Upper lobe of left lung (tissue), 6 donors: ENCODE data around the gene OGFOD1. TPM values are rescaled to one million over a fixed set of nuclear protein-coding genes. Genes with fewer than 3 reads are reported as not detected.

Experiments used
- ATAC-seq, 2 donors: fragments of 200-7000 bp; cut with Tn5 transposase; one replicate each; pipeline ENCODE4 v1.9.1; 2022; ENCODE audit warnings: mild to moderate bottlenecking in 2 of 2, moderate library complexity in 2 of 2; ENCODE audit not compliant: low FRiP score in 2 of 2
- DNase-seq, 2 donors: peaks; one replicate each; pipeline ENCODE4 v3.0.0-alpha.2; 2019 to 2020
- H3K27ac ChIP-seq, 4 donors: fragments of 200-600 bp; sonication (generic); one replicate each; pipeline ENCODE4 v1.5.1; 2016 to 2019
- H3K27me3 ChIP-seq, 4 donors: fragments of 200-600 bp; sonication (generic); one replicate each; pipeline ENCODE4 v1.5.1; 2017 to 2019
- H3K36me3 ChIP-seq, 4 donors: fragments of 200-600 bp; sonication (generic); one replicate each; pipeline ENCODE4 v1.5.1; 2016 to 2019
- H3K4me1 ChIP-seq, 4 donors: fragments of 200-600 bp; sonication (generic); one replicate each; pipeline ENCODE4 v1.5.1; 2018 to 2019
- H3K4me3 ChIP-seq, 4 donors: fragments of 200-600 bp; sonication (generic); one replicate each; pipeline ENCODE4 v1.5.1; 2017 to 2019; ENCODE audit warnings: mild to moderate bottlenecking in 2 of 4, moderate library complexity in 1 of 4
- H3K9me3 ChIP-seq, 4 donors: fragments of 200-600 bp; sonication (generic); one replicate each; pipeline ENCODE4 v1.5.1; 2018 to 2019
- EP300 ChIP-seq, 4 donors: sonication (generic); formaldehyde crosslinking; IDR thresholded peaks; one replicate each; pipeline ENCODE4 v1.5.1; 2017; ENCODE audit warnings: antibody characterized with exemption in 4 of 4, control low read depth in 2 of 4
- POLR2A ChIP-seq, 4 donors: fragments of 450-650 bp; IDR thresholded peaks; one replicate each; pipeline ENCODE4 v1.5.1; 2016 to 2017; ENCODE audit warnings: antibody characterized with exemption in 4 of 4, mild to moderate bottlenecking in 2 of 4
- POLR2AphosphoS5 ChIP-seq, 2 donors: sonication (generic); formaldehyde crosslinking; IDR thresholded peaks; one replicate each; pipeline ENCODE4 v1.5.1; 2017; ENCODE audit warnings: antibody characterized with exemption in 2 of 2
- WGBS, 2 donors: methylation state at CpG; one replicate each; pipeline ENCODE4 v1.1.5; 2017 to 2018; 5-methylcytosine and 5-hydroxymethylcytosine counted together
- total RNA-seq, 6 donors: library from RNA; depleted of rRNA in 4 of 6; stranded (reverse); fragments of >200 nt in 4 of 6; gene quantifications; one replicate each; pipeline versions ENCODE4 v1.1.0 to v1.2.1, GENCODE V29; 2016 to 2021
- TF ChIP-seq, protein P1 (sequence below), 6 experiments: fragments of 450-650 bp in 4 of 6; fragments of 200-600 bp in 2 of 6; sonication (generic) in 2 of 6; IDR thresholded peaks; one replicate each; pipeline ENCODE4 v1.5.1; 2016 to 2019; ENCODE audit warnings: antibody characterized with exemption in 6 of 6
- donor health status: DM: no; HTN: no; CAD: no; lungs with moderate emphysema.
- donor health status: DM: no; HTN: yes; CAD: no; lungs with severe emphysema.

Gene OGFOD1
- total RNA-seq, 6 donors from 2014 or later: 19.8 to 72.3 (median 29.7) TPM

GRCh38 chr16:56436258-56436657 is 15.1 kb upstream of the OGFOD1 start:
- TF ChIP-seq EP300 (IDR thresholded peaks at IDR 0.05) (no peak), POLR2A (IDR thresholded peaks at IDR 0.05) (no peak)
- TF ChIP-seq, protein P1, sequence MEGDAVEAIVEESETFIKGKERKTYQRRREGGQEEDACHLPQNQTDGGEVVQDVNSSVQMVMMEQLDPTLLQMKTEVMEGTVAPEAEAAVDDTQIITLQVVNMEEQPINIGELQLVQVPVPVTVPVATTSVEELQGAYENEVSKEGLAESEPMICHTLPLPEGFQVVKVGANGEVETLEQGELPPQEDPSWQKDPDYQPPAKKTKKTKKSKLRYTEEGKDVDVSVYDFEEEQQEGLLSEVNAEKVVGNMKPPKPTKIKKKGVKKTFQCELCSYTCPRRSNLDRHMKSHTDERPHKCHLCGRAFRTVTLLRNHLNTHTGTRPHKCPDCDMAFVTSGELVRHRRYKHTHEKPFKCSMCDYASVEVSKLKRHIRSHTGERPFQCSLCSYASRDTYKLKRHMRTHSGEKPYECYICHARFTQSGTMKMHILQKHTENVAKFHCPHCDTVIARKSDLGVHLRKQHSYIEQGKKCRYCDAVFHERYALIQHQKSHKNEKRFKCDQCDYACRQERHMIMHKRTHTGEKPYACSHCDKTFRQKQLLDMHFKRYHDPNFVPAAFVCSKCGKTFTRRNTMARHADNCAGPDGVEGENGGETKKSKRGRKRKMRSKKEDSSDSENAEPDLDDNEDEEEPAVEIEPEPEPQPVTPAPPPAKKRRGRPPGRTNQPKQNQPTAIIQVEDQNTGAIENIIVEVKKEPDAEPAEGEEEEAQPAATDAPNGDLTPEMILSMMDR (IDR thresholded peaks at IDR 0.05): no peak
- Histone ChIP-seq H3K4me1 (no peaks in the 10 kb centered on the region), H3K4me3 (no peak overlapping the region), H3K9me3 (no peaks in the 10 kb centered on the region), H3K36me3 (peaks cover 22 to 72% (median 27%) of the 10 kb centered on the region in 4 donors), H3K27me3 (no peaks in the 10 kb centered on the region), H3K27ac (no peak overlapping the region)
- ATAC-seq (no peak), DNase-seq (no peak)

DNA sequence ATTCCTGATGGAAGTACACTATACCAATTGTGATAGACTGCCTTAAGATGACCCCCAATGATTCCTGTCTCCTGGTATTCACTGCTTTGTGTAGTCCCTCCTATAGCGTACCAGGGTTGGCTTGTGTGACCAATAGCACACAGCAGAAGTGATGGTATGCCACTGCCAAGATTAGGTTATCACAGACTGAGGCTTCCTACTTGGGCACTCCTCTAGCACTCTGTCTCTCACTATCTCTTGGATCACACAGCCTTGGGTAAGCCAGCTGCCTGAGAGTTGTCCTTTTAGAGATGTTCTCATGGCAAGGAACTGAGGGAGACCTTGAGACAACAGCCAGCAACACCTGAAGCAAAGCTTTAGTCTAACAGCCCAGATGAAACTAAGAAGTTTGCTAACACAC is 13.3 kb upstream of the OGFOD1 start:
- TF ChIP-seq EP300 (IDR thresholded peaks at IDR 0.05) (no peak), POLR2AphosphoS5 (IDR thresholded peaks at IDR 0.05) (no peak), POLR2A (IDR thresholded peaks at IDR 0.05) (no peak)
- TF ChIP-seq, protein P1 (IDR thresholded peaks at IDR 0.05): no peak
- 94 to 100% methylated on average over 1 of the region's 1 CpG for WGBS, 2 donors
- Histone ChIP-seq H3K27me3 (no peaks in the 10 kb centered on the region), H3K27ac (no peak overlapping the region), H3K4me1 (no peaks in the 10 kb centered on the region), H3K36me3 (peaks cover 13 to 72% (median 25%) of the 10 kb centered on the region in 4 donors), H3K9me3 (no peaks in the 10 kb centered on the region), H3K4me3 (no peak overlapping the region)
- no peak for DNase-seq
- ATAC-seq: no peak

DNA sequence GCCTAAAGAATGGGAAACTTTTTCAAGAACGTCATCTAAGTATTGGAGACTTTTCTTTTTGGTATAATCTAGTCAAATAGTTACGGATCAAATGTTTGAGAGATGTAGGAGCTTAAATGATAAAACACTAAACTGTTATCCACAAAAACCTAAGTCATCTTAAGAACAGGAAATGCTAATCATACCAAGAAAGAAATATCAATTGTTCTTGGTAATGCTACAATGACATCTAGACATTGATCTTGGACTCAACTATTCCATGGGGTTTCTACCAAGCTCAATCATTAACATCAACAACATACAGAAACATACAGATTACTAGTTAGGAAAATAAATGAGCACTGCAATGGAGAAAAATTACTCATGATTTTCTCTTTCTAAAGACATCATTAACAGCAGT is 4.1 kb upstream of the OGFOD1 start:
- H3K36me3 ChIP-seq: peaks cover 3 to 50% (median 12%) of the 10 kb centered on the region in 4 donors
- H3K27ac ChIP-seq: no peak overlapping the region
- 88% methylated on average over 2 of the region's 2 CpGs for WGBS, 2 donors
- no peaks in the 10 kb centered on the region for H3K9me3 ChIP-seq
- H3K4me1 ChIP-seq: peaks cover 13 to 23% (median 21%) of the 10 kb centered on the region in 4 donors
- H3K27me3 ChIP-seq: no peaks in the 10 kb centered on the region
- no peak for ATAC-seq
- no peak for DNase-seq
- TF ChIP-seq POLR2AphosphoS5 (IDR thresholded peaks at IDR 0.05) (no peak), POLR2A (IDR thresholded peaks at IDR 0.05) (no peak), EP300 (IDR thresholded peaks at IDR 0.05) (no peak)
- TF ChIP-seq, protein P1 (IDR thresholded peaks at IDR 0.05): no peak
- no peak overlapping the region for H3K4me3 ChIP-seq

DNA sequence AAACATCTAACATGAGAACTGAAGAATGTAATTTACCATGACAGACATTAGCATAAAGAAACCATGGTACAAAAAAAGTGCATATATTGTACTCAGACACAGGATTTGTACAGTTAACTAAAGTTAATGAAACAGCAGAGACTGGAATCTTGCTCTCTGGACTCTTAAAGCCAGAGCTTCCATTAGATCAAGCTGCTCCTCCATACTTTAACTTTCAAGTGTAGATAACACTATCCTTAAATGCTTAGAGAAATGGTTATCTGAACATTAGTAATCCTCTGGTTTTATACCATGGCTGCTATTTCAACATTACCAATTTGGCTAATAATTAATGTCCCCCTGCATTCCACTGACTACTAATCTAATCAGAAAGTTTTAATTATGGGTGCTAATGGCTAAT is 3.3 kb upstream of the OGFOD1 start:
- no peak for DNase-seq
- no peak overlapping the region for H3K4me3 ChIP-seq
- no peak for TF ChIP-seq POLR2A (IDR thresholded peaks at IDR 0.05)

DNA sequence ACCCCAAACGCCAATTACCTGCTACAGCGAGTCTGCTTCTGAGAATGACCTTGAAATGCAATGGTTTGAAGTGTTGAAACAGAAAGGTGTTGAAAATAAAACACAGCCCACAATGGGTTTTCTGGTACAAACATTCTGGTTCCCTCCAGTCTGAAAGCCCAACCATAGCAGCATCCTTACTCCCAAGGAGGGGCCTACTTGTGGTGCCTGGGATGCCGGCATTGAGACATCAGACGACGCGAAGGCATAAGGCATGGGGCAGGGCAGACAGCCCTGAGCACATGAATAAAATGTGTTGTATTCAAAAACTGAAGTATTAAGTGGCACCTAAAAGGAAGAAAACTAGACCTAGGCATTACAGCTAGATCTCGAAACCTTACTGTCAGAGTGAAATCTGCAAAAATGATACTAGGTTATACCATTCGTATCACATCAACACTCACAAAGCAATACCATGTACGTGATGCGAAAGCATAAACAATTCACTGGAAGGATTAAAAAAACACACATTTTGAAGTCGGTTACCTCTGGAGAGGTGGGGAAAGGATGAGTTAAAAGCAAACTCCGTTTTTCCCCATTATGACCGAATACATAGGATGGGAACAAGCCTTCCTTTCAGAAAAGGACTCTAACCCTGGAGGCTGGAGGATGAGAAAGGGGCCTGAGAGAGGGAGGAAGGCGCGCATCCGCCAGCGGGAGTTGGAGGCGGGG is 924 bp upstream of the OGFOD1 start:
- peaks cover 18 to 34% (median 29%) of the 10 kb centered on the region in 4 donors for H3K4me1 ChIP-seq
- no peak for ATAC-seq
- no peak for DNase-seq

More for the DNA sequence above, 3.3 kb upstream of the OGFOD1 start:
- no peak overlapping the region for H3K27ac ChIP-seq
- H3K4me1 ChIP-seq: peaks cover 18 to 30% (median 28%) of the 10 kb centered on the region in 4 donors
- H3K27me3 ChIP-seq: no peaks in the 10 kb centered on the region
- no peak for ATAC-seq
- no peaks in the 10 kb centered on the region for H3K9me3 ChIP-seq
- peaks cover 3 to 43% (median 12%) of the 10 kb centered on the region in 4 donors for H3K36me3 ChIP-seq

More for the DNA sequence above, 924 bp upstream of the OGFOD1 start:
- H3K36me3 ChIP-seq: peaks cover 3 to 36% (median 7%) of the 10 kb centered on the region in 4 donors
- TF ChIP-seq POLR2A (IDR thresholded peaks at IDR 0.05): no peak
- no peak for TF ChIP-seq POLR2AphosphoS5 (IDR thresholded peaks at IDR 0.05)
- TF ChIP-seq EP300 (IDR thresholded peaks at IDR 0.05): no peak
- TF ChIP-seq, protein P1 (IDR thresholded peaks at IDR 0.05): no peak
- peak overlapping the region; percentile 67 to 97 (median 86) for H3K4me3 ChIP-seq
- H3K27me3 ChIP-seq: no peaks in the 10 kb centered on the region
- H3K9me3 ChIP-seq: no peaks in the 10 kb centered on the region
- H3K27ac ChIP-seq: peak overlapping the region; percentile 81 to 89 (median 84)
- 10 to 12% methylated on average over 18 of the region's 18 CpGs for WGBS, 2 donors
